ENCODE measurements around the gene FAM228B. TPM values are rescaled to one million over a fixed set of nuclear protein-coding genes. Genes with fewer than 3 reads are reported as not detected.

The FAM228B gene
- polyA plus RNA-seq, 1 donor (not counting 4 experiments of a cell fraction or from before 2014, with no cell fraction given), result 2.0 TPM

DNA sequence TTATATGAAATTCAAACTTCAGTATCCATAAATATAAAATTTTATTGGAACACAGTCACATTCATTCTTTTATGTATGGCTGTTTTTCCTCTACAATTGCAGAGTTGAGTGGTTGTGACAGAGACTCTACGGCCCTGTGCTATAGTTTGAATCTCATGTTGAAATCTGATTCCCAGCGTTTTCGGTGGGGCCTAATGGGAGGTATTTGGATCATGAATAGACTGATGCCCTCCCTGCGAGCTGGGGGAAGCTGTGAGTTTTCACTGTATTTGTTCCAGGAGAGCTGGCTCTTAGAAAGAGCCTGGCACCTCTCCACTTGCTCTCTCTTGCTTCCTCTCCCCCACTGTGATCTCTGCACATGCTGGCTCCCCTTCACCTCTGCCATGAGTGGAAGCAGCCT is 1.8 kb upstream of the FAM228B start:
- Histone ChIP-seq H3K4me2 (ENCODE audit: control insufficient read depth, extremely low read depth, insufficient read depth, low read depth, low read length) (no peak overlapping the region), H2AFZ (ENCODE audit: control insufficient read depth, low read length) (no peak overlapping the region), H3K9me3 (ENCODE audit: control insufficient read depth, low read depth, low read length) (no peaks in the 10 kb centered on the region), H3K9me1 (ENCODE audit: control insufficient read depth, extremely low read depth, insufficient read depth, low read length) (no peaks in the 10 kb centered on the region), H3K79me2 (ENCODE audit: control insufficient read depth, insufficient read depth, low read length) (no peaks in the 10 kb centered on the region), H3K9ac (ENCODE audit: control insufficient read depth, extremely low read depth, insufficient read depth, low read length) (no peak overlapping the region), H3K36me3 (ENCODE audit: control insufficient read depth in 2 of 2, extremely low read depth in 1 of 2, insufficient read depth in 2 of 2, low read length in 2 of 2) (no peaks in the 10 kb centered on the region), H3K27ac (ENCODE audit: control insufficient read depth, insufficient read depth, low read length) (no peak overlapping the region), H4K20me1 (ENCODE audit: control insufficient read depth, extremely low read depth, insufficient read depth, low read length) (no peaks in the 10 kb centered on the region), H3K4me1 (ENCODE audit: control insufficient read depth, extremely low read depth, insufficient read depth, low read length) (peaks cover 7% of the 10 kb centered on the region), H3K27me3 (ENCODE audit: control insufficient read depth, extremely low read depth, insufficient read depth, low read length) (no peaks in the 10 kb centered on the region), H3K4me3 (ENCODE audit: control insufficient read depth in 2 of 3, extremely low read depth in 1 of 3, insufficient read depth in 2 of 3, low read depth in 1 of 3, low read length in 3 of 3) (no peak overlapping the region)
- TF ChIP-seq, protein P1, sequence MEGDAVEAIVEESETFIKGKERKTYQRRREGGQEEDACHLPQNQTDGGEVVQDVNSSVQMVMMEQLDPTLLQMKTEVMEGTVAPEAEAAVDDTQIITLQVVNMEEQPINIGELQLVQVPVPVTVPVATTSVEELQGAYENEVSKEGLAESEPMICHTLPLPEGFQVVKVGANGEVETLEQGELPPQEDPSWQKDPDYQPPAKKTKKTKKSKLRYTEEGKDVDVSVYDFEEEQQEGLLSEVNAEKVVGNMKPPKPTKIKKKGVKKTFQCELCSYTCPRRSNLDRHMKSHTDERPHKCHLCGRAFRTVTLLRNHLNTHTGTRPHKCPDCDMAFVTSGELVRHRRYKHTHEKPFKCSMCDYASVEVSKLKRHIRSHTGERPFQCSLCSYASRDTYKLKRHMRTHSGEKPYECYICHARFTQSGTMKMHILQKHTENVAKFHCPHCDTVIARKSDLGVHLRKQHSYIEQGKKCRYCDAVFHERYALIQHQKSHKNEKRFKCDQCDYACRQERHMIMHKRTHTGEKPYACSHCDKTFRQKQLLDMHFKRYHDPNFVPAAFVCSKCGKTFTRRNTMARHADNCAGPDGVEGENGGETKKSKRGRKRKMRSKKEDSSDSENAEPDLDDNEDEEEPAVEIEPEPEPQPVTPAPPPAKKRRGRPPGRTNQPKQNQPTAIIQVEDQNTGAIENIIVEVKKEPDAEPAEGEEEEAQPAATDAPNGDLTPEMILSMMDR (optimal IDR thresholded peaks at IDR 0.05 in 1 of 3, IDR thresholded peaks at IDR 0.05 in 1 of 3, conservative IDR thresholded peaks at IDR 0.05 in 1 of 3; ENCODE audit: extremely low read depth in 1 of 3, insufficient read depth in 2 of 3, low read length in 3 of 3), result no peak
- no peak for TF ChIP-seq EZH2 (IDR thresholded peaks at IDR 0.05; ENCODE audit: low read length)
- FAIRE-seq (no peak), DNase-seq (ENCODE audit: low read depth, low spot score) (no peak)
- dilution Hi-C loops (cut with MboI; ENCODE audit: extremely low pct_ligation_motif_present, low sequenced_read_pairs), result no loop called here

DNA sequence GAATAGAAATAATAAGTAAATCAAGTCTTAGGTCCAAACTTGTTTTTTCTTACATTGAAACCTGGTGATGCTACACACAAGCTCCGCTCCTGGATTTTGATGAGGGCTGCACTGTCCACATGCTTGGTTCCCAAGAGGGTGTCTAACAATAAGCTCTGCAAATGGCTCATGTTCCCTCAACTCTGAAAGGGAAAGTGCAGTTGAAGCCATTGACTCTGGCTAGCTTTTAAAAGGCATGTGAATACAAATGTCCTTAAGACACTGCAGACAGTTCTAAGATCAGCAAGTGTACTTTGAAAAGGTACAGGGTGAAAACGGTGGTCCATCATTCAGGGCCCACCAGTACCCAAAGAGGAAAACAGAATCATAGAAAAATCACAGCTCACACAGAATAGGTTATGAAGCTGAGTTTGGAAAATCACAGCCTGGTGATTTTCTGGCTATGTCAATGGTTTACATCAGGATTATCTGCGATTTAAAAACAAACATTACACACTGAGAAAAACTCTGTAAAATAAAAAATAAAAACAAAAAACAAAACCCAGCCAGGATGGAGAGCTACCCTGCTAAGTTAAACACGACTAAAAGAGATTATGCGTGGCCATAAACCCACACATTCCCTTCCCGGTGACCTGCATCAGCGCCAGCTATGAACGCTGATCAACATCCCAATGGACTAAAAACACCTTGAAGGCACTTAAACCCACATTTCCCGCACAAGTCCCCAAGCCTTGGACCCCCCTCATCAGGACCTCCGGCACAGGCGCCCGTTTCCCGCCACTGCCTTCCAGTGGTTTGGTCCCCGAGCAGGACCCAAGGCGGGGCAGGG is 689 bp upstream of the FAM228B start:
- Histone ChIP-seq H3K27me3 (ENCODE audit: control insufficient read depth, extremely low read depth, insufficient read depth, low read length) (no peaks in the 10 kb centered on the region), H3K4me2 (ENCODE audit: control insufficient read depth, extremely low read depth, insufficient read depth, low read depth, low read length) (peak overlapping the region; percentile 97), H3K4me3 (ENCODE audit: control insufficient read depth in 2 of 3, extremely low read depth in 1 of 3, insufficient read depth in 2 of 3, low read depth in 1 of 3, low read length in 3 of 3) (peak overlapping the region; percentile 62 to 80 (median 70)), H3K27ac (ENCODE audit: control insufficient read depth, insufficient read depth, low read length) (peak overlapping the region; percentile 14), H3K79me2 (ENCODE audit: control insufficient read depth, insufficient read depth, low read length) (no peaks in the 10 kb centered on the region), H3K4me1 (ENCODE audit: control insufficient read depth, extremely low read depth, insufficient read depth, low read length) (peaks cover 7% of the 10 kb centered on the region), H3K9ac (ENCODE audit: control insufficient read depth, extremely low read depth, insufficient read depth, low read length) (peak overlapping the region; percentile 73), H3K36me3 (ENCODE audit: control insufficient read depth in 2 of 2, extremely low read depth in 1 of 2, insufficient read depth in 2 of 2, low read length in 2 of 2) (no peaks in the 10 kb centered on the region), H4K20me1 (ENCODE audit: control insufficient read depth, extremely low read depth, insufficient read depth, low read length) (no peaks in the 10 kb centered on the region), H3K9me3 (ENCODE audit: control insufficient read depth, low read depth, low read length) (no peaks in the 10 kb centered on the region), H3K9me1 (ENCODE audit: control insufficient read depth, extremely low read depth, insufficient read depth, low read length) (no peaks in the 10 kb centered on the region), H2AFZ (ENCODE audit: control insufficient read depth, low read length) (peak overlapping the region; percentile 96)
- TF ChIP-seq, protein P1 (optimal IDR thresholded peaks at IDR 0.05 in 1 of 3, IDR thresholded peaks at IDR 0.05 in 1 of 3, conservative IDR thresholded peaks at IDR 0.05 in 1 of 3; ENCODE audit: extremely low read depth in 1 of 3, insufficient read depth in 2 of 3, low read length in 3 of 3), result no peak
- TF ChIP-seq EZH2 (IDR thresholded peaks at IDR 0.05; ENCODE audit: low read length), result no peak
- FAIRE-seq (no peak), DNase-seq (ENCODE audit: low read depth, low spot score) (no peak)
- dilution Hi-C loops (cut with MboI; ENCODE audit: extremely low pct_ligation_motif_present, low sequenced_read_pairs), result no loop called here

Measured in keratinocyte (primary cell).